Keratinocyte (primary cell): ENCODE data around the gene CCDC197.

Source experiments
- EZH2 ChIP-seq: IDR thresholded peaks from one replicate; pipeline ENCODE4 v1.6.1; 2012; ENCODE audit warnings: inconsistent platforms, mild to moderate bottlenecking, low read length, moderate library complexity
- TF ChIP-seq, protein P1 (sequence below), 3 experiments: IDR thresholded peaks in 1 of 3; conservative IDR thresholded peaks in 1 of 3; optimal IDR thresholded peaks in 1 of 3; 2 replicates in 2 of 3; 3 replicates in 1 of 3; pipeline versions ENCODE3 to v1.5.1; 2011; ENCODE audit warnings: low read length in 3 of 3, mild to moderate bottlenecking in 3 of 3, moderate library complexity in 2 of 3, control low read depth in 1 of 3, inconsistent platforms in 1 of 3; ENCODE audit not compliant: insufficient read depth in 2 of 3; ENCODE audit errors: extremely low read depth in 1 of 3

GRCh38 chr14:94041551-94042346 is 44.6 kb downstream of the CCDC197 start:
- TF ChIP-seq, protein P1, sequence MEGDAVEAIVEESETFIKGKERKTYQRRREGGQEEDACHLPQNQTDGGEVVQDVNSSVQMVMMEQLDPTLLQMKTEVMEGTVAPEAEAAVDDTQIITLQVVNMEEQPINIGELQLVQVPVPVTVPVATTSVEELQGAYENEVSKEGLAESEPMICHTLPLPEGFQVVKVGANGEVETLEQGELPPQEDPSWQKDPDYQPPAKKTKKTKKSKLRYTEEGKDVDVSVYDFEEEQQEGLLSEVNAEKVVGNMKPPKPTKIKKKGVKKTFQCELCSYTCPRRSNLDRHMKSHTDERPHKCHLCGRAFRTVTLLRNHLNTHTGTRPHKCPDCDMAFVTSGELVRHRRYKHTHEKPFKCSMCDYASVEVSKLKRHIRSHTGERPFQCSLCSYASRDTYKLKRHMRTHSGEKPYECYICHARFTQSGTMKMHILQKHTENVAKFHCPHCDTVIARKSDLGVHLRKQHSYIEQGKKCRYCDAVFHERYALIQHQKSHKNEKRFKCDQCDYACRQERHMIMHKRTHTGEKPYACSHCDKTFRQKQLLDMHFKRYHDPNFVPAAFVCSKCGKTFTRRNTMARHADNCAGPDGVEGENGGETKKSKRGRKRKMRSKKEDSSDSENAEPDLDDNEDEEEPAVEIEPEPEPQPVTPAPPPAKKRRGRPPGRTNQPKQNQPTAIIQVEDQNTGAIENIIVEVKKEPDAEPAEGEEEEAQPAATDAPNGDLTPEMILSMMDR (optimal IDR thresholded peaks at IDR 0.05 in 1 of 3, IDR thresholded peaks at IDR 0.05 in 1 of 3, conservative IDR thresholded peaks at IDR 0.05 in 1 of 3; ENCODE audit: extremely low read depth in 1 of 3, insufficient read depth in 2 of 3, low read length in 3 of 3), result no peak
- no peak for TF ChIP-seq EZH2
